ENCODE data around the gene THBS3.
"Not testable (repeated sequence)": the region's sequence is repeated elsewhere in the genome, so short reads cannot be mapped to it uniquely, and the experiment has no call there.

THBS3 gene

DNA sequence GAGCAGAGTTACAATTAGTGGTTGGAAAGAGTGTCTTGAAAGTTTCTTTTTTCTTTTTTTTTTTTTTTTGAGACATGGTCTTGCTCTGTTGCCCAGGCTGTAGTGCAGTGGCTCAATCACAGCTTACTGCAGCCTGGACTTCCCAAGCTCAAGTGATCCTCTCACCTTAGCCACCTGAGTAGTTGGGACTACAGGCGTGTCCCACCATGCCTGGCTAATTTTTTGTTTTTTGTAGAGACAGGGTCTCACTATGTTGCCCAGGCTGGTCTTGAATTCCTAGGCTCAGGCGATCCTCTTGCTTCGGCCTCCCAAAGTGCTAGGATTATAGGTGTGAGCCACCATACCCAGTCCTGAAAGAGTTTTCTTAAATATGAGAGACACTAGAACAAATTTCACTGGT, 39.1 kb upstream of the THBS3 start:
- H3K4me3 ChIP-seq (ENCODE audit: low read length); H2AFZ ChIP-seq (ENCODE audit: low read depth, low read length); H3K27me3 ChIP-seq (ENCODE audit: insufficient read depth, low read length); H3K9me3 ChIP-seq (ENCODE audit: low read length): not testable (repeated sequence)
- Histone ChIP-seq H3K36me3 (ENCODE audit: insufficient read depth, low read length) (peaks cover 13% of the 10 kb centered on the region), H3K4me1 (ENCODE audit: insufficient read depth, low read length) (peaks cover 17% of the 10 kb centered on the region)

DNA sequence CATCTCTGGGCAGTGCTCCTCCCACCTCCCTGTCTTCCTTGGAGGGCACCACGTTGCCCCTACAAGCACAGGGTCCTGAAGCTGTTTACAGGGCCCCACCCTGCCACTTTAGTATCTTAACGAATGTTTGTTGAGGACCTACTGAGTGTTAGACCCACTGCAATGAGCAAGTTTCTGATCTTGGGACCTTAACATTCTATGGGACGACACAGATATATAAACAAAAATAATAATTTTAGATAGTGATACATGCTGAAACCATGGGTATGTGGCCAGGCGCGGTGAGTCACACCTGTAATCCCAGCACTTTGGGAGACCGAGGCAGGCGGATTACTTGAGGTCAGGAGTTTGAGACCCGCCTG, 37.4 kb upstream of the THBS3 start:
- Histone ChIP-seq H3K4me1 (ENCODE audit: insufficient read depth, low read length) (peaks cover 14% of the 10 kb centered on the region), H3K9me3 (ENCODE audit: low read length) (no peaks in the 10 kb centered on the region), H2AFZ (ENCODE audit: low read depth, low read length) (peak overlapping the region; percentile 58), H3K36me3 (ENCODE audit: insufficient read depth, low read length) (peaks cover 13% of the 10 kb centered on the region), H3K4me3 (ENCODE audit: low read length) (peak overlapping the region; percentile 40), H3K27me3 (ENCODE audit: insufficient read depth, low read length) (no peaks in the 10 kb centered on the region)

DNA sequence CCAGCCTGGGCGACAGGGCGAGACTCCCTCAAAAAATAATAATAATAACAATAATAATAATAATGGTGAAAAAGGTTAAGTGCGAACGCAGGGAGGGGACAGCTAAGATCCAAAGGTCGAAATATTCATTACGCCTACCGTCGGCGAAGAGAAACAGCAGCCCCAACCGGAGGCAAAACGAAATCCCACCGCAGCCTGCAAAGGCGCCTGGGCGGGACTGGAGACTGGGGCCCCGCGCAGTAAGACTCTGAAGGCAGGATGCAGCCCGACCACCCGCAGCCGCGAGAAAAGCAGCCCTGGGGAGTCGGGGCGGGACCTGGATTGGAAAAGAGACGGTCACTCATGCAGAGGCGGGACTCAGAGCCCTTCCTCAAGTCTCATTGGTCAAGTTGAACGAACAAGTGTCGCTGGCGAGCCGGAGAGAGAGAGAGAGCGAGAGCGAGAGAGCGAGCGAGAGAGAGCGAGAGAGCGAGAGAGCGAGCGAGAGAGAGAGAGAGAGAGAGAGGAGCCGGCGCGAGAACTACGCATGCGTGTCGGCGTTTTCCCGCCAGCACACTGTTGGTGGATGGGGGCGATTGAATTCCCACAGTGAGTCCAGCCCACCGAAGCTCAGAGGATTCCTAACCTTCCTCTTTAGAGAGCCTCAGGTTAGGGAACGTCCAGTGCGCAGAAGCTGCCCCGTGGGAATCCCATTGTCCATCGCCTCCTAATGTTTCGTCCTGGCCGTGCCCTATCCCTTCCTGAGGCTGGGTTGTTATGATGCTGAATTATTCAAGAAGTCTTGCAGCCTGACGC, 36.9 kb upstream of the THBS3 start:
- Histone ChIP-seq H3K9me3 (ENCODE audit: low read length) (no peaks in the 10 kb centered on the region), H3K4me3 (ENCODE audit: low read length) (peak overlapping the region; percentile 40), H2AFZ (ENCODE audit: low read depth, low read length) (peak overlapping the region; percentile 58), H3K4me1 (ENCODE audit: insufficient read depth, low read length) (peaks cover 14% of the 10 kb centered on the region), H3K27me3 (ENCODE audit: insufficient read depth, low read length) (no peaks in the 10 kb centered on the region), H3K36me3 (ENCODE audit: insufficient read depth, low read length) (peaks cover 13% of the 10 kb centered on the region)

- Histone ChIP-seq H3K9me3 (ENCODE audit: low read length) (no peaks in the 10 kb centered on the region), H2AFZ (ENCODE audit: low read depth, low read length) (no peak overlapping the region), H3K27me3 (ENCODE audit: insufficient read depth, low read length) (no peaks in the 10 kb centered on the region), H3K4me1 (ENCODE audit: insufficient read depth, low read length) (peaks cover 14% of the 10 kb centered on the region), H3K36me3 (ENCODE audit: insufficient read depth, low read length) (peaks cover 13% of the 10 kb centered on the region), H3K4me3 (ENCODE audit: low read length) (peak overlapping the region; percentile 40)
Measured at GRCh38 chr1:155242805-155243358, 35.2 kb upstream of the THBS3 start.

- Histone ChIP-seq H3K9me3 (ENCODE audit: low read length) (no peaks in the 10 kb centered on the region), H3K36me3 (ENCODE audit: insufficient read depth, low read length) (peaks cover 8% of the 10 kb centered on the region), H3K4me3 (ENCODE audit: low read length) (no peak overlapping the region), H3K4me1 (ENCODE audit: insufficient read depth, low read length) (peaks cover 14% of the 10 kb centered on the region), H2AFZ (ENCODE audit: low read depth, low read length) (no peak overlapping the region), H3K27me3 (ENCODE audit: insufficient read depth, low read length) (no peaks in the 10 kb centered on the region)
Measured at GRCh38 chr1:155241841-155242264, 34.2 kb upstream of the THBS3 start.

DNA sequence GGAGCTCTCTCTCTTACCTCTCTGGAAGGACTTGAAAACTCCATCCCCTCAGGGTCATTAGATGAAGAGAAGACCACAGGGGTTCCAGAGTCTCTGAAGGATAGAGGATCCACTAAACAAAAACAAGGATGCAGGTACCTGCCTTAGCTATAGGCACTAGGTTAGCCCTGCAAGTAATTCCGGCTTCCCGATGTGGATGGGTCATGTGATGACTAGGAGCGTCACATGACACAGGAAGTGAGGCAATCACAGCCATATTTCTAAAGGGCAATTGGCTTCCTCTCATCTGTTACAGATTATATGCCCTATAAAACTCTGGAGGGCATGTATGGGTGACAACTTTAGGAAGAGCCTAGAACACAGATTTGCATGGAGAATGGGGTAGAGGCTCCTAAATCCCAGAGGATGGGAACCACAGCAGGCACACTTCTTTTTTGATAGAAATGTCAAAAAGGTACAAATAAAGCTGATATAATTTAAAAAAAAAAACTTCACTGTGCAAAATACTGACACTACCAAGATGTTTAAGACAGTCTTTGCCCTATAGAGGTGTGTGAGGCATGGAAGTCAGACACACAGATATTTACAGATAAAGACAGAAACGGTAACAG, 33.5 kb upstream of the THBS3 start:
- Histone ChIP-seq H3K9me3 (ENCODE audit: low read length) (no peaks in the 10 kb centered on the region), H3K4me3 (ENCODE audit: low read length) (peak overlapping the region; percentile 42), H3K4me1 (ENCODE audit: insufficient read depth, low read length) (peaks cover 14% of the 10 kb centered on the region), H2AFZ (ENCODE audit: low read depth, low read length) (no peak overlapping the region), H3K36me3 (ENCODE audit: insufficient read depth, low read length) (peaks cover 8% of the 10 kb centered on the region), H3K27me3 (ENCODE audit: insufficient read depth, low read length) (no peaks in the 10 kb centered on the region)

- Histone ChIP-seq H2AFZ (ENCODE audit: low read depth, low read length) (no peak overlapping the region), H3K9me3 (ENCODE audit: low read length) (no peaks in the 10 kb centered on the region), H3K36me3 (ENCODE audit: insufficient read depth, low read length) (peaks cover 10% of the 10 kb centered on the region)
Measured at GRCh38 chr1:155236451-155236850, 28.8 kb upstream of the THBS3 start.

DNA sequence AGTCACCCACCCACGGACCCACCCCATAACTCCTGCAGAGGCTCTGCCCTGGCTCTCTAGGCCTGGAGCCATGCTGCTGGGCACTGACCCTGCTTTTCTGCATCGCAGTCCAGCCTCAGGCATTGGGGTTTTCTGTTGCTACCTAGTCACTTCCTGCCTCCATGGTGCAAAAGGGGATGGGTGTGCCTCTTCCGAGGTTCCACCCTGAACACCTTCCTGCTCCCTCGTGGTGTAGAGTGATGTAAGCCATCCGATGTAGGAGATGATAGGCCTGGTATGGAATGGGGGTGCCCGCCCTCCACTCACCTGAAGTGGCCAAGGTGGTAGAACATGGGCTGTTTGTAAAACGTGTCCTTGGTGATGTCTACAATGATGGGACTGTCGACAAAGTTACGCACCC, 27.7 kb upstream of the THBS3 start:
- not testable (repeated sequence) for H2AFZ ChIP-seq (ENCODE audit: low read depth, low read length); H3K4me3 ChIP-seq (ENCODE audit: low read length); H3K27me3 ChIP-seq (ENCODE audit: insufficient read depth, low read length); H3K4me1 ChIP-seq (ENCODE audit: insufficient read depth, low read length); H3K9me3 ChIP-seq (ENCODE audit: low read length)
- H3K36me3 ChIP-seq (ENCODE audit: insufficient read depth, low read length) = peaks cover 10% of the 10 kb centered on the region

More at GRCh38 chr1:155236451-155236850, 28.8 kb upstream of the THBS3 start:
- H3K4me3 ChIP-seq (ENCODE audit: low read length) = no peak overlapping the region
- H3K27me3 ChIP-seq (ENCODE audit: insufficient read depth, low read length) = no peaks in the 10 kb centered on the region
- peaks cover 3% of the 10 kb centered on the region for H3K4me1 ChIP-seq (ENCODE audit: insufficient read depth, low read length)

GRCh38 chr1:155233502-155233901, 25.8 kb upstream of the THBS3 start:
- H3K9me3 ChIP-seq (ENCODE audit: low read length); H3K4me3 ChIP-seq (ENCODE audit: low read length); H3K4me1 ChIP-seq (ENCODE audit: insufficient read depth, low read length); H3K27me3 ChIP-seq (ENCODE audit: insufficient read depth, low read length); H2AFZ ChIP-seq (ENCODE audit: low read depth, low read length): not testable (repeated sequence)
- H3K36me3 ChIP-seq (ENCODE audit: insufficient read depth, low read length) = peaks cover 10% of the 10 kb centered on the region

GRCh38 chr1:155232001-155232978, 24.6 kb upstream of the THBS3 start:
- H3K27me3 ChIP-seq (ENCODE audit: insufficient read depth, low read length); H3K4me3 ChIP-seq (ENCODE audit: low read length); H3K4me1 ChIP-seq (ENCODE audit: insufficient read depth, low read length); H3K9me3 ChIP-seq (ENCODE audit: low read length); H2AFZ ChIP-seq (ENCODE audit: low read depth, low read length): not testable (repeated sequence)
- H3K36me3 ChIP-seq (ENCODE audit: insufficient read depth, low read length) = peaks cover 10% of the 10 kb centered on the region

GRCh38 chr1:155231302-155231701, 23.6 kb upstream of the THBS3 start:
- H3K36me3 ChIP-seq (ENCODE audit: insufficient read depth, low read length); H3K4me3 ChIP-seq (ENCODE audit: low read length); H3K4me1 ChIP-seq (ENCODE audit: insufficient read depth, low read length); H3K9me3 ChIP-seq (ENCODE audit: low read length); H3K27me3 ChIP-seq (ENCODE audit: insufficient read depth, low read length); H2AFZ ChIP-seq (ENCODE audit: low read depth, low read length): not testable (repeated sequence)

DNA sequence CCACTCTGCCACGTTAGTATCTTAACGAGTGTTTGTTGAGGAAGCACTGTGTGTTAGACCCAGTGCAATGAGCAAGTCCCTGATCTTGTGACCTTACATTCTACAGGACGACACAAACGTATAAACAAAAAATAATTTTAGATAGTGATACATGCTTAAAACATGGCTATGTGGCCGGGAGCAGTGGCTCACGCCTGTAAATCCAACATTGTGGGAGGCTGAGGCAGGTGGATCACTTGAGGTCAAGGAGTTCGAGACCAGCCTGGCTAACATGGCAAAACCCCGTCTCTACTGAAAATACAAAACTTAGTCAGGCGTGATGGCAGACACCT, 20.4 kb upstream of the THBS3 start:
- Histone ChIP-seq H2AFZ (ENCODE audit: low read depth, low read length) (no peak overlapping the region), H3K36me3 (ENCODE audit: insufficient read depth, low read length) (peaks cover 14% of the 10 kb centered on the region), H3K9me3 (ENCODE audit: low read length) (no peaks in the 10 kb centered on the region), H3K4me1 (ENCODE audit: insufficient read depth, low read length) (peaks cover 18% of the 10 kb centered on the region), H3K27me3 (ENCODE audit: insufficient read depth, low read length) (no peaks in the 10 kb centered on the region), H3K4me3 (ENCODE audit: low read length) (peak overlapping the region; percentile 76)
